ENCODE measurements around the gene NUP93. TPM values are rescaled to one million over a fixed set of nuclear protein-coding genes. Genes with fewer than 3 reads are reported as not detected.

The NUP93 gene
- total RNA-seq, 5 donors from 2014 or later (not counting 1 experiment from before 2014, with no cell fraction given) = 52.6 to 72.4 (median 60.5) TPM

- H3K9me3 Mint-ChIP-seq = no peaks in the 10 kb centered on the region
- Histone ChIP-seq H3K9me3 (no peaks in the 10 kb centered on the region), H3K36me3 (ENCODE audit: control insufficient read depth in 2 of 2, extremely low read depth in 1 of 2, insufficient read depth in 1 of 2, low read length in 1 of 2) (peaks cover 3 to 47% of the 10 kb centered on the region in 2 donors), H3K4me3 (ENCODE audit: control insufficient read depth in 1 of 2, extremely low read depth in 1 of 2, low read length in 1 of 2) (no peak overlapping the region), H3K27me3 (replicated peaks in 1 of 2; ENCODE audit: control insufficient read depth in 2 of 2, extremely low read depth in 1 of 2, insufficient read depth in 2 of 2, low read length in 1 of 2) (no peaks in the 10 kb centered on the region), H3K27ac (ENCODE audit: low read length) (no peak overlapping the region), H3K4me1 (ENCODE audit: control insufficient read depth in 1 of 2, extremely low read depth in 1 of 2, insufficient read depth in 2 of 2, low read length in 2 of 2) (peaks cover 0 to 6% of the 10 kb centered on the region in 2 experiments)
- ATAC-seq (replicated peaks in 1 of 4) (no peak), DNase-seq (no peak)
- POLR2A ChIA-PET = interaction anchor here in 1 of 2 donors (0.5 kb wide), 1 partner anchor 31 kb away, joined by 10 read pairs; no protein-coding TSS in a partner anchor
- no peaks in the 10 kb centered on the region for H3K27me3 Mint-ChIP-seq
- peaks cover 0 to 5% (median 0%) of the 10 kb centered on the region in 3 donors for H3K4me1 Mint-ChIP-seq
- CTCF ChIA-PET = interaction anchor here in 1 of 2 donors (1.0 kb wide), 1 partner anchor 34 kb away, joined by 4 read pairs; no protein-coding TSS in a partner anchor
- no peak overlapping the region for H3K27ac Mint-ChIP-seq
- peaks cover 55% of the 10 kb centered on the region for H3K36me3 Mint-ChIP-seq
- H3K4me3 Mint-ChIP-seq = no peak overlapping the region
Observed at GRCh38 chr16:56825826-56826225, 95.9 kb downstream of the NUP93 start.

- POLR2A ChIA-PET = no interaction called here
- no CpG with 5 or more reads among the region's 1 CpG for WGBS (ENCODE audit: insufficient coverage)
- no peak overlapping the region for H3K27ac ChIP-seq (ENCODE audit: low read length)
- H3K4me1 ChIP-seq (ENCODE audit: control insufficient read depth in 1 of 2, extremely low read depth in 1 of 2, insufficient read depth in 2 of 2, low read length in 2 of 2) = peaks cover 0 to 6% of the 10 kb centered on the region in 2 experiments
- peaks cover 10 to 50% of the 10 kb centered on the region in 2 donors for H3K36me3 ChIP-seq (ENCODE audit: control insufficient read depth in 2 of 2, extremely low read depth in 1 of 2, insufficient read depth in 1 of 2, low read length in 1 of 2)
- H3K27me3 ChIP-seq (replicated peaks in 1 of 2; ENCODE audit: control insufficient read depth in 2 of 2, extremely low read depth in 1 of 2, insufficient read depth in 2 of 2, low read length in 1 of 2) = no peaks in the 10 kb centered on the region
- no peaks in the 10 kb centered on the region for H3K9me3 ChIP-seq
- H3K4me3 ChIP-seq (ENCODE audit: control insufficient read depth in 1 of 2, extremely low read depth in 1 of 2, low read length in 1 of 2) = no peak overlapping the region
- H3K36me3 Mint-ChIP-seq = peaks cover 56% of the 10 kb centered on the region
- no peaks in the 10 kb centered on the region for H3K27me3 Mint-ChIP-seq
- no peaks in the 10 kb centered on the region for H3K9me3 Mint-ChIP-seq
- peaks cover 0 to 5% (median 0%) of the 10 kb centered on the region in 3 donors for H3K4me1 Mint-ChIP-seq
- no peak overlapping the region for H3K4me3 Mint-ChIP-seq
- ATAC-seq (replicated peaks in 1 of 4) (no peak), DNase-seq (no peak)
- CTCF ChIA-PET = interaction anchor here in 1 of 2 donors (0.8 kb wide), 1 partner anchor 41 kb away, joined by 3 read pairs; no protein-coding TSS in a partner anchor
- H3K27ac Mint-ChIP-seq = no peak overlapping the region
Observed at GRCh38 chr16:56828647-56829046, 98.7 kb downstream of the NUP93 start.

DNA sequence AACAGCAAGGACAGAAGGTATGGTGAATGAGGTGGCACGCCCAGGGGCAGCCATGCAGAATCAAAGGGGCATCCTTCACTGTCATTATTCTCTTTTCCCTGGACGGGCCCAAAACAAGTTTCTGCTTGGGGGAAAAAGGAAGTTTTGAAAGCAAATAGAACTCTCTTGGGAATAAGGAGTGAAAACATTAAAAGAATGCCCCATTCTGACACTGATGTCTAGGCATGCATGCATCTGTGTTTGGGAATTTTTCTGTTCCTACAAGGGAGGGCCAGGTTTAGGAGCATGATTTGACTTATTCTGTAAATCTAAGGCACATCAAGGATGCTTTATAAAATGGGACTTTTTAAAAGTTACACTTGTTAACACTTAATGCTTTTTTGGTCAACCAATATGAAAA lies 100.7 kb downstream of the NUP93 start:
- CTCF ChIA-PET = no interaction called here
- peaks cover 17 to 57% of the 10 kb centered on the region in 2 donors for H3K36me3 ChIP-seq (ENCODE audit: control insufficient read depth in 2 of 2, extremely low read depth in 1 of 2, insufficient read depth in 1 of 2, low read length in 1 of 2)

GRCh38 chr16:56832768-56833167 lies 102.8 kb downstream of the NUP93 start:
- DNase-seq (no peak), ATAC-seq (replicated peaks in 1 of 4) (no peak)
- H3K36me3 ChIP-seq (ENCODE audit: control insufficient read depth in 2 of 2, extremely low read depth in 1 of 2, insufficient read depth in 1 of 2, low read length in 1 of 2) = peaks cover 18 to 70% of the 10 kb centered on the region in 2 donors
- no peaks in the 10 kb centered on the region for H3K4me1 ChIP-seq (ENCODE audit: control insufficient read depth in 1 of 2, extremely low read depth in 1 of 2, insufficient read depth in 2 of 2, low read length in 2 of 2)
- H3K27me3 ChIP-seq (replicated peaks in 1 of 2; ENCODE audit: control insufficient read depth in 2 of 2, extremely low read depth in 1 of 2, insufficient read depth in 2 of 2, low read length in 1 of 2) = no peaks in the 10 kb centered on the region
- no peak overlapping the region for H3K4me3 ChIP-seq (ENCODE audit: control insufficient read depth in 1 of 2, extremely low read depth in 1 of 2, low read length in 1 of 2)
- H3K4me3 Mint-ChIP-seq = no peak overlapping the region
- ChIA-PET CTCF (no interaction called here), POLR2A (no interaction called here)
- no peaks in the 10 kb centered on the region for H3K9me3 ChIP-seq
- H3K27ac ChIP-seq (ENCODE audit: low read length) = no peak overlapping the region
- no peaks in the 10 kb centered on the region for H3K9me3 Mint-ChIP-seq
- no peaks in the 10 kb centered on the region for H3K27me3 Mint-ChIP-seq
- H3K4me1 Mint-ChIP-seq = no peaks in the 10 kb centered on the region
- peaks cover 62% of the 10 kb centered on the region for H3K36me3 Mint-ChIP-seq
- no peak overlapping the region for H3K27ac Mint-ChIP-seq

More for the DNA sequence above, 100.7 kb downstream of the NUP93 start:
- ATAC-seq (replicated peaks in 1 of 4) (no peak), DNase-seq (no peak)
- Mint-ChIP-seq H3K4me1 (peaks cover 0 to 5% (median 0%) of the 10 kb centered on the region in 3 donors), H3K9me3 (no peaks in the 10 kb centered on the region), H3K36me3 (peaks cover 59% of the 10 kb centered on the region), H3K27me3 (no peaks in the 10 kb centered on the region), H3K4me3 (no peak overlapping the region), H3K27ac (no peak overlapping the region)
- no peak overlapping the region for H3K27ac ChIP-seq (ENCODE audit: low read length)
- 100% methylated on average over 1 of the region's 2 CpGs for WGBS (ENCODE audit: insufficient coverage)
- peaks cover 0 to 6% of the 10 kb centered on the region in 2 experiments for H3K4me1 ChIP-seq (ENCODE audit: control insufficient read depth in 1 of 2, extremely low read depth in 1 of 2, insufficient read depth in 2 of 2, low read length in 2 of 2)
- POLR2A ChIA-PET = interaction anchor here in 1 of 2 donors (0.6 kb wide), 1 partner anchor 17 kb away, joined by 3 read pairs; no protein-coding TSS in a partner anchor
- H3K27me3 ChIP-seq (replicated peaks in 1 of 2; ENCODE audit: control insufficient read depth in 2 of 2, extremely low read depth in 1 of 2, insufficient read depth in 2 of 2, low read length in 1 of 2) = no peaks in the 10 kb centered on the region
- no peaks in the 10 kb centered on the region for H3K9me3 ChIP-seq
- H3K4me3 ChIP-seq (ENCODE audit: control insufficient read depth in 1 of 2, extremely low read depth in 1 of 2, low read length in 1 of 2) = no peak overlapping the region

DNA sequence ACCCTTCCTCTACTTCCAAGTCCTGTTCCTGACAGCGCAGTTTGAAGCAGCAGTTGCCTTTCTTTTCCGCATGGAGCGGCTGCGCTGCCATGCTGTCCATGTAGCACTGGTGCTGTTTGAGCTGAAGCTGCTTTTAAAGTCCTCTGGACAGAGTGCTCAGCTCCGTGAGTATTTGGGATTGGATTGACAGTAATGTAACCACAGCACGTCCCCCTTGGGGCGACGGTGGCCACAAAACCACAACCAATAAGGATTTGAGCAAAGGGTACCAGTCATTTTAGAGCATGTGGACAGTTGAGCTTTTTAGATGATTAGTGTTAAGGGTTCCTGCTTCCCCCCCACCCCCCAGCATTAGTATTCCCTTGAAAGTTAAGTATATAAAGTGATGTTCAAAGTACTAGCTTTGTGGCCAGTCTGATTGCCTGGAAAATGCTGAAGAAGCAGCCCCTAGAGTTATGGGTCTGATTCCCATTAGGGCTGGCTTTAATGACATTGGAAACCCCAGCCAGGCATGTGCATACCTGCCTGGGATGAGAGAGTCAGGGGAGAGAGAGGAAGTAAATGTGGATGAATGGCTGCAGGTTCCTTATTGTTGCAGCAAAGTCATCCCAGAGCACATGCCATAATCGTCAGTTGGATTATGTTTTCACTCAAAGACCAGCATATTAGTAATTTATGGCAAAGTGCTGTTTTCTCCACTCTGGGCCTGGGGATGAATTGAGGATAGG lies 103.5 kb downstream of the NUP93 start:
- H3K4me3 Mint-ChIP-seq = no peak overlapping the region
- H3K4me1 Mint-ChIP-seq = peaks cover 0 to 4% (median 3%) of the 10 kb centered on the region in 3 donors
- CTCF ChIA-PET = no interaction called here
- POLR2A ChIA-PET = no interaction called here
- Histone ChIP-seq H3K4me3 (ENCODE audit: control insufficient read depth in 1 of 2, extremely low read depth in 1 of 2, low read length in 1 of 2) (no peak overlapping the region), H3K9me3 (no peaks in the 10 kb centered on the region), H3K27me3 (replicated peaks in 1 of 2; ENCODE audit: control insufficient read depth in 2 of 2, extremely low read depth in 1 of 2, insufficient read depth in 2 of 2, low read length in 1 of 2) (no peaks in the 10 kb centered on the region), H3K4me1 (ENCODE audit: control insufficient read depth in 1 of 2, extremely low read depth in 1 of 2, insufficient read depth in 2 of 2, low read length in 2 of 2) (no peaks in the 10 kb centered on the region), H3K27ac (ENCODE audit: low read length) (no peak overlapping the region), H3K36me3 (ENCODE audit: control insufficient read depth in 2 of 2, extremely low read depth in 1 of 2, insufficient read depth in 1 of 2, low read length in 1 of 2) (peaks cover 18 to 77% of the 10 kb centered on the region in 2 donors)
- no peaks in the 10 kb centered on the region for H3K27me3 Mint-ChIP-seq
- H3K36me3 Mint-ChIP-seq = peaks cover 66% of the 10 kb centered on the region
- H3K9me3 Mint-ChIP-seq = no peaks in the 10 kb centered on the region
- H3K27ac Mint-ChIP-seq = no peak overlapping the region
- no peak for ATAC-seq (replicated peaks in 1 of 4)
- WGBS (ENCODE audit: insufficient coverage) = 75% methylated on average over 2 of the region's 9 CpGs
- DNase-seq = no peak

DNA sequence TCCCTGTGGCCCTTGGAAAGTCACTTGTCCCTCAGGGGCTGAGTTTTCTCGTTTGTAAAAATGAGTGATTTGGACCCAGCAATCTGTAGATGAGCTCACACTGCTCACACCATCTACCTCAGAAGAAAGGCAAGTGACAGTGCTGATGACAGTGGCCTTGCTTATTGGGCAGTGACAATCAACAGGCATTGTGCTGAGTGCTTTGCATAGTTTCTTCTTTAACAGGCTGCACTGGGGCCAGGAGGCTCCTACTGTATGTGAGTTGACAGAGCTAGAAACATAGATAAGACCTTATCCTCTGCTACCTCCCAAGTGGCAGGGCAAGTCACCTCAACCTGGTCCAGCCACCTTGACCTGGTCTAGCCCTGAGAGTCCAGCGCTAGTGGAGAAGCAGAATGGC lies 105.4 kb downstream of the NUP93 start:
- Mint-ChIP-seq H3K4me3 (no peak overlapping the region), H3K27me3 (no peaks in the 10 kb centered on the region), H3K9me3 (no peaks in the 10 kb centered on the region), H3K4me1 (peaks cover 10 to 17% (median 10%) of the 10 kb centered on the region in 3 donors), H3K27ac (no peak overlapping the region), H3K36me3 (peaks cover 63% of the 10 kb centered on the region)
- ChIA-PET POLR2A (no interaction called here), CTCF (no interaction called here)
- ATAC-seq (replicated peaks in 1 of 4) (no peak), DNase-seq (no peak)
- WGBS (ENCODE audit: insufficient coverage) = 100% methylated on average over 1 of the region's 2 CpGs
- H3K4me3 ChIP-seq (ENCODE audit: control insufficient read depth in 1 of 2, extremely low read depth in 1 of 2, low read length in 1 of 2) = no peak overlapping the region
- peaks cover 18 to 89% of the 10 kb centered on the region in 2 donors for H3K36me3 ChIP-seq (ENCODE audit: control insufficient read depth in 2 of 2, extremely low read depth in 1 of 2, insufficient read depth in 1 of 2, low read length in 1 of 2)
- no peaks in the 10 kb centered on the region for H3K9me3 ChIP-seq
- H3K27me3 ChIP-seq (replicated peaks in 1 of 2; ENCODE audit: control insufficient read depth in 2 of 2, extremely low read depth in 1 of 2, insufficient read depth in 2 of 2, low read length in 1 of 2) = no peaks in the 10 kb centered on the region
- no peak overlapping the region for H3K27ac ChIP-seq (ENCODE audit: low read length)
- peaks cover 0 to 3% of the 10 kb centered on the region in 2 experiments for H3K4me1 ChIP-seq (ENCODE audit: control insufficient read depth in 1 of 2, extremely low read depth in 1 of 2, insufficient read depth in 2 of 2, low read length in 2 of 2)

Data from T-cell (primary cell).